Fibroblast of lung (primary cell): ENCODE data around the gene GNB1L. TPM values are rescaled to one million over a fixed set of nuclear protein-coding genes. Genes with fewer than 3 reads are reported as not detected.

Source experiments
- DNase-seq, 2 donors: peaks; one replicate each; pipeline versions ENCODE4 v3.0.0 to v3.0.0-alpha.2; 2010; ENCODE audit warnings: low read depth in 2 of 2
- H2AFZ ChIP-seq: 2 replicates; pipeline ENCODE4 v1.5.1; 2012; ENCODE audit warnings: low read length, control low read depth, inconsistent platforms
- H3K27ac ChIP-seq: 2 replicates; pipeline ENCODE4 v1.5.1; 2011; ENCODE audit warnings: low read length, control low read depth; ENCODE audit not compliant: insufficient read depth
- H3K27me3 ChIP-seq: 2 replicates; pipeline ENCODE4 v1.5.1; 2011; ENCODE audit warnings: mild to moderate bottlenecking, low read length; ENCODE audit not compliant: control insufficient read depth, insufficient read depth
- H3K36me3 ChIP-seq: 2 replicates; pipeline ENCODE4 v1.5.1; 2011; ENCODE audit warnings: low read length; ENCODE audit not compliant: control insufficient read depth, insufficient read depth
- H3K4me1 ChIP-seq: 2 replicates; pipeline ENCODE4 v1.5.1; 2011; ENCODE audit warnings: low read length; ENCODE audit not compliant: control insufficient read depth, insufficient read depth; ENCODE audit errors: extremely low read depth
- H3K4me2 ChIP-seq: 2 replicates; pipeline ENCODE4 v1.5.1; 2011; ENCODE audit warnings: low read length, control low read depth; ENCODE audit not compliant: insufficient read depth; ENCODE audit errors: extremely low read depth
- H3K4me3 ChIP-seq, 4 experiments: fragments of 200-600 bp in 1 of 4; sonication (generic) in 1 of 4; replicated peaks in 1 of 4; 2 replicates each; pipeline ENCODE4 v1.5.1; 2011 to 2016; ENCODE audit warnings: low read length in 4 of 4, low read depth in 3 of 4, mild to moderate bottlenecking in 3 of 4, control low read depth in 2 of 4, inconsistent platforms in 1 of 4, mixed read lengths in 1 of 4; ENCODE audit not compliant: insufficient read depth in 1 of 4; ENCODE audit errors: control extremely low read depth in 1 of 4
- H3K79me2 ChIP-seq: 2 replicates; pipeline ENCODE4 v1.5.1; 2012; ENCODE audit warnings: mild to moderate bottlenecking, low read length, inconsistent platforms; ENCODE audit not compliant: control insufficient read depth, insufficient read depth
- H3K9ac ChIP-seq: 2 replicates; pipeline ENCODE4 v1.5.1; 2011; ENCODE audit warnings: mild to moderate bottlenecking, low read length, control low read depth; ENCODE audit not compliant: insufficient read depth
- H3K9me3 ChIP-seq: 2 replicates; pipeline ENCODE4 v1.5.1; 2012; ENCODE audit warnings: low read depth, low read length; ENCODE audit not compliant: control insufficient read depth, insufficient read depth
- H4K20me1 ChIP-seq: 2 replicates; pipeline ENCODE4 v1.5.1; 2011; ENCODE audit warnings: low read length; ENCODE audit not compliant: control insufficient read depth, insufficient read depth; ENCODE audit errors: extremely low read depth
- CTCF ChIP-seq, 2 donors: IDR thresholded peaks in 1 of 2; conservative IDR thresholded peaks in 1 of 2; 1 replicate in 1 of 2; 2 replicates in 1 of 2; pipeline ENCODE4 v1.5.1; 2011 to 2012; ENCODE audit warnings: low read length in 2 of 2, control low read depth in 1 of 2, inconsistent platforms in 1 of 2, low read depth in 1 of 2, mild to moderate bottlenecking in 1 of 2
- EZH2 ChIP-seq: IDR thresholded peaks from 2 replicates; pipeline ENCODE4 v1.5.1; 2012; ENCODE audit warnings: low read length, control low read depth, mild to moderate bottlenecking; ENCODE audit errors: missing control alignments
- polyA plus RNA-seq, 2 donors: library from polyadenylated mRNA; depleted of rRNA in 1 of 2; stranded (reverse) in 1 of 2; unstranded in 1 of 2; fragments of >200 nt; gene quantifications; 2 replicates each; pipeline ENCODE4 v1.2.1, GENCODE V29; 2011 to 2012; ENCODE audit warnings: missing spikeins in 1 of 2
- total RNA-seq: library from RNA; depleted of rRNA; stranded (reverse); fragments of >200 nt; gene quantifications from 2 replicates; pipeline ENCODE4 v1.2.1, GENCODE V29; 2014

GNB1L gene
- total and polyA plus RNA-seq, 2 donors (not counting 1 experiment from before 2014, with no cell fraction given): 1.4 to 7.8 TPM

- H2AFZ ChIP-seq: no peak overlapping the region
Measured at GRCh38 chr22:19796160-19796559, 58.5 kb downstream of the GNB1L start.

GRCh38 chr22:19795617-19796008 lies 59.1 kb downstream of the GNB1L start:
- no peak overlapping the region for H2AFZ ChIP-seq
- H3K9me3 ChIP-seq: no peaks in the 10 kb centered on the region
- H3K27me3 ChIP-seq: no peaks in the 10 kb centered on the region
- TF ChIP-seq CTCF (conservative IDR thresholded peaks at IDR 0.05 in 1 of 2, IDR thresholded peaks at IDR 0.05 in 1 of 2; ENCODE audit: low read depth in 1 of 2, low read length in 2 of 2) (no peak), EZH2 (no peak)
- H3K9ac ChIP-seq: no peak overlapping the region
- no peaks in the 10 kb centered on the region for H4K20me1 ChIP-seq
- H3K36me3 ChIP-seq: no peaks in the 10 kb centered on the region
- no peak overlapping the region for H3K4me2 ChIP-seq
- peaks cover 5% of the 10 kb centered on the region for H3K4me1 ChIP-seq
- DNase-seq: peak; percentile 24 to 45
- no peak overlapping the region for H3K4me3 ChIP-seq
- H3K79me2 ChIP-seq: no peaks in the 10 kb centered on the region
- no peak overlapping the region for H3K27ac ChIP-seq

More at GRCh38 chr22:19796160-19796559, 58.5 kb downstream of the GNB1L start:
- no peak overlapping the region for H3K27ac ChIP-seq
- TF ChIP-seq EZH2: no peak
- no peak for TF ChIP-seq CTCF (conservative IDR thresholded peaks at IDR 0.05 in 1 of 2, IDR thresholded peaks at IDR 0.05 in 1 of 2; ENCODE audit: low read depth in 1 of 2, low read length in 2 of 2)
- H3K79me2 ChIP-seq: no peaks in the 10 kb centered on the region
- no peak overlapping the region for H3K4me3 ChIP-seq
- H4K20me1 ChIP-seq: no peaks in the 10 kb centered on the region
- H3K36me3 ChIP-seq: no peaks in the 10 kb centered on the region
- no peaks in the 10 kb centered on the region for H3K9me3 ChIP-seq
- H3K9ac ChIP-seq: no peak overlapping the region
- H3K4me1 ChIP-seq: peaks cover 5% of the 10 kb centered on the region
- H3K27me3 ChIP-seq: no peaks in the 10 kb centered on the region
- no peak overlapping the region for H3K4me2 ChIP-seq
- DNase-seq: no peak

- TF ChIP-seq CTCF (conservative IDR thresholded peaks at IDR 0.05 in 1 of 2, IDR thresholded peaks at IDR 0.05 in 1 of 2; ENCODE audit: low read depth in 1 of 2, low read length in 2 of 2) (no peak), EZH2 (no peak)
- Histone ChIP-seq H2AFZ (no peak overlapping the region), H3K4me3 (no peak overlapping the region), H3K4me1 (no peaks in the 10 kb centered on the region), H3K4me2 (no peak overlapping the region), H3K27me3 (no peaks in the 10 kb centered on the region), H3K9ac (no peak overlapping the region), H3K79me2 (no peaks in the 10 kb centered on the region), H3K9me3 (no peaks in the 10 kb centered on the region), H3K27ac (no peak overlapping the region), H3K36me3 (no peaks in the 10 kb centered on the region), H4K20me1 (no peaks in the 10 kb centered on the region)
- no peak for DNase-seq
Measured at GRCh38 chr22:19793661-19794310, 60.9 kb downstream of the GNB1L start.
